ENCODE results near the gene DEPDC4.

The DEPDC4 gene

DNA sequence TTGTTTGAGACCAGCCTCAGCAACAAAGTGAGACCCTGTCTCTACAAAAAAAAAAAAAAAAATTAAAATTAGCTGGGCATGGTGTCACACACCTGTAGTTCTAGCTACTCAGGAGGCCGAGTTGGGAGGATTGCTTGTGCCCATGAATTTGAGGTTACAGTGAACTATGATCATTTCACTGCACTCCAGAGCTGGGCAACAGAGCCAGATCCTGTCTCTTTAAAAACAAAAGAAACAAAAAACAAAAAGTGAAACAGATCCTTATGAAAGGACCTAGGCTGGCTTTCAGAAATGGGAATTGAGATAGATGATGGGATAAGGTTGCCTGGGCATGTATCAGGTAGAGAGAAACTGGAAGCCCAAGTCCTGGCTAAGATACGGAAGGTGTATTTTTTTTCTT, 52.4 kb downstream of the DEPDC4 start:
- DNase-seq (no peak), ATAC-seq (replicated peaks) (no peak)
- H3K9me3 Mint-ChIP-seq, result no peaks in the 10 kb centered on the region
- no peaks in the 10 kb centered on the region for H3K27me3 Mint-ChIP-seq
- no peak overlapping the region for H3K27ac Mint-ChIP-seq
- H3K4me3 Mint-ChIP-seq, result no peak overlapping the region
- peaks cover 3 to 9% of the 10 kb centered on the region in 2 donors for H3K4me1 Mint-ChIP-seq
- H3K36me3 Mint-ChIP-seq, result peaks cover 12 to 27% of the 10 kb centered on the region in 2 donors

DNA sequence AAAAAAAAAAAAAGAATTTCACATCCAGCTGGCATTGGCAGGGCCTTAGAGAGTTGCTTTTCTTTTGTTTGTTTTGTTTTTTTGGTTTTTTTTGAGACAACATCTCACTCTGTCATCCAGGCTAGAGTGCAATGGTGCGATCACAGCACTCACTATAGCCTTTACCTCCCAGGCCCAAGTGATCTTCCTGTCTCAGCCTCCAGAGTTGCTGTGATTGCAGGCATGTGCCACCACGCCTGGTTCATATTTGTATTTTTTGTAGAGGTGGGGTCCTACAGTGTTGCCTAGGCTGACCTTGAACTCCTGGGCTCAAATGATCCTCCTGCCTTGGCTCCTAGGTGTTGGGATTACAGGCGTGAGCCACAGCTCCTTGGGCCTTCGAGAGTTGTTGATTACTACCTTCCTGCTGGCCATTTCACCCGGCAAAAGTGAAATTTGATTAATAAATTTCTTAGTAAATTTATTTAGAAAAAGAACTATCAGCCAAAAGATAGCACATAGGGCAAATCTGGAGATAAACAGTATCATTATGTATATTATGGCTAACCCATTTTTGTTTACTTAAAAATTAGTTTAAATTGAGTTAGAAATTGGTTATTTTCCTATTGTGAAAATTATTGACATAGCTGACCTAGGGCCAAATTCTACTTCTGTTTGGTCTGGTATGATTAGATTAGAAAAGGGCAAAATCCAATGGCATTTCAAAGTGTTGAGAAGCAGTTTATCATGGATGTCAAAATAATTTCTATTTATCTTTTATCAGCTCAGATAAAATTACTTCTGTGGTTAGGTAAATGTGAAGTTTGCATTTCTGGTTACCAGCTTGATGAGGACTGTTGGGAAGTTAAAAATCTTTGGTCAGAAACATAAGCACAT, 53.6 kb downstream of the DEPDC4 start:
- DNase-seq (no peak), ATAC-seq (replicated peaks) (no peak)
- H3K4me3 Mint-ChIP-seq, result no peak overlapping the region
- peaks cover 3 to 9% of the 10 kb centered on the region in 2 donors for H3K4me1 Mint-ChIP-seq
- H3K9me3 Mint-ChIP-seq, result no peaks in the 10 kb centered on the region
- no peaks in the 10 kb centered on the region for H3K27me3 Mint-ChIP-seq
- no peak overlapping the region for H3K27ac Mint-ChIP-seq
- peaks cover 14 to 35% of the 10 kb centered on the region in 2 donors for H3K36me3 Mint-ChIP-seq

GRCh38 chr12:100211698-100212097, 55.2 kb downstream of the DEPDC4 start:
- H3K27ac Mint-ChIP-seq, result no peak overlapping the region
- no peaks in the 10 kb centered on the region for H3K9me3 Mint-ChIP-seq
- H3K4me3 Mint-ChIP-seq, result no peak overlapping the region
- DNase-seq (no peak), ATAC-seq (replicated peaks) (no peak)
- H3K36me3 Mint-ChIP-seq, result peaks cover 11 to 30% of the 10 kb centered on the region in 2 donors
- H3K4me1 Mint-ChIP-seq, result peaks cover 3 to 9% of the 10 kb centered on the region in 2 donors
- no peaks in the 10 kb centered on the region for H3K27me3 Mint-ChIP-seq

DNA sequence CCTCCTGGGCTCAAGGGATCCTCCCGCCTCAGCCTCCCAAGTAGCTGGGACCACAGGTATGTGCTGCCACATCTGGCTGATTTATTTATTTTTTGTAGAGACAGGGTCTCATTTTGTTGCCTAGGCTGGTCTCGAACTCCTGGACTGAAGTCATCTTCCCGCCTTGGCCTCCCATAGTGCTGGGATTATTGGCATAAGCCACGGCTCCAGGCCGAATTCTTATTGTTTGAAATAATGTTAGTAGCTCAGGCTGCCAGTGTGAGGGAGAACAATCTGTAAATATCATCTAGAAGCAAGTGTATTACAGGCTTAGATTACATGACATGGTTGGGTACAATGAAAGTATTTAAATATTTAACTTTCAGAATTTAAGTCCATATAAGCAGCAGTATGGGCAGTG, 58.0 kb downstream of the DEPDC4 start:
- peaks cover 5 to 21% of the 10 kb centered on the region in 2 donors for H3K36me3 Mint-ChIP-seq
- no peaks in the 10 kb centered on the region for H3K27me3 Mint-ChIP-seq
- ATAC-seq (replicated peaks), result no peak
- DNase-seq, result no peak
- no peak overlapping the region for H3K27ac Mint-ChIP-seq
- no peaks in the 10 kb centered on the region for H3K9me3 Mint-ChIP-seq
- H3K4me3 Mint-ChIP-seq, result no peak overlapping the region
- no peaks in the 10 kb centered on the region for H3K4me1 Mint-ChIP-seq

GRCh38 chr12:100207311-100207710, 59.6 kb downstream of the DEPDC4 start:
- H3K27me3 Mint-ChIP-seq, result no peaks in the 10 kb centered on the region
- H3K36me3 Mint-ChIP-seq, result peaks cover 5 to 20% of the 10 kb centered on the region in 2 donors
- no peak overlapping the region for H3K27ac Mint-ChIP-seq
- H3K4me3 Mint-ChIP-seq, result no peak overlapping the region
- ATAC-seq (replicated peaks) (no peak), DNase-seq (no peak)
- no peaks in the 10 kb centered on the region for H3K9me3 Mint-ChIP-seq
- peaks cover 0 to 4% of the 10 kb centered on the region in 2 donors for H3K4me1 Mint-ChIP-seq

- Mint-ChIP-seq H3K4me1 (peaks cover 10 to 32% of the 10 kb centered on the region in 2 donors), H3K27me3 (no peaks in the 10 kb centered on the region), H3K9me3 (no peaks in the 10 kb centered on the region), H3K27ac (peak overlapping the region; percentile 25), H3K36me3 (peaks cover 5 to 12% of the 10 kb centered on the region in 2 donors), H3K4me3 (peak overlapping the region; percentile 86 to 99)
- ATAC-seq (replicated peaks) (no peak), DNase-seq (no peak)
Measured at GRCh38 chr12:100201604-100202423, 65.1 kb downstream of the DEPDC4 start.

GRCh38 chr12:100200463-100201181, 66.3 kb downstream of the DEPDC4 start, which contains the start of gene ACTR6:
ACTR6 (plus strand) TSS chr12:100200815; CDS start chr12:100200852, 37 bp downstream.
- H3K4me1 Mint-ChIP-seq, result peaks cover 10 to 32% of the 10 kb centered on the region in 2 donors
- DNase-seq (peak; percentile 95), ATAC-seq (replicated peaks) (peak; percentile 92)
- no peaks in the 10 kb centered on the region for H3K9me3 Mint-ChIP-seq
- no peaks in the 10 kb centered on the region for H3K27me3 Mint-ChIP-seq
- H3K27ac Mint-ChIP-seq, result peak within 1 kb of the TSS; percentile 99
- H3K4me3 Mint-ChIP-seq, result peak within 1 kb of the TSS; percentile 86 to 99
- H3K36me3 Mint-ChIP-seq, result peaks cover 5 to 8% of the 10 kb centered on the region in 2 donors

GRCh38 chr12:100199347-100200149, 67.3 kb downstream of the DEPDC4 start:
- peaks cover 10 to 32% of the 10 kb centered on the region in 2 donors for H3K4me1 Mint-ChIP-seq
- peaks cover 5 to 15% of the 10 kb centered on the region in 2 donors for H3K36me3 Mint-ChIP-seq
- H3K4me3 Mint-ChIP-seq, result peak overlapping the region; percentile 86 to 99
- no peaks in the 10 kb centered on the region for H3K9me3 Mint-ChIP-seq
- peak overlapping the region; percentile 99 for H3K27ac Mint-ChIP-seq
- H3K27me3 Mint-ChIP-seq, result no peaks in the 10 kb centered on the region
- DNase-seq, result peak; percentile 78
- ATAC-seq (replicated peaks), result peak; percentile 85

DNA sequence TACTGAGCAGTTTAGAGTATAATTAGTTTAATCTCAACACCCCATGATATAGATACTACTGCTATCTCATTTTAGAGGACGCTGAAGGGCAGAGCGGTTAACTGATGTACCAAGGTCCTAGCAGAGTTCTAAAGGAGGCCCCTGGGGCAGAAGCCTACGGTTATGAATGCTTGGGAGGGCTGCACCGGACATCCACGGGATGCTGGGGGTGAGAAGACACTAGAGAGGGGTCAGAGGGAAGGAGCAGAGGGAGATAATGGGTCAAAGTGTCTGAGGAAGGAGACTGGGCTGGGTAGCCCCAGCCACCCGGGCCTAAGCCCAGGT, 67.9 kb downstream of the DEPDC4 start:
- no peaks in the 10 kb centered on the region for H3K27me3 Mint-ChIP-seq

GRCh38 chr12:100197486-100197885, 69.4 kb downstream of the DEPDC4 start:
- Mint-ChIP-seq H3K9me3 (no peaks in the 10 kb centered on the region), H3K36me3 (peaks cover 10 to 24% of the 10 kb centered on the region in 2 donors), H3K4me1 (peaks cover 12 to 30% of the 10 kb centered on the region in 2 donors), H3K27ac (no peak overlapping the region), H3K4me3 (no peak overlapping the region), H3K27me3 (no peaks in the 10 kb centered on the region)
- ATAC-seq (replicated peaks), result no peak
- DNase-seq, result no peak

More for the DNA sequence above, 67.9 kb downstream of the DEPDC4 start:
- ATAC-seq (replicated peaks) (no peak), DNase-seq (no peak)
- peaks cover 8 to 18% of the 10 kb centered on the region in 2 donors for H3K36me3 Mint-ChIP-seq
- H3K9me3 Mint-ChIP-seq, result no peaks in the 10 kb centered on the region
- H3K4me3 Mint-ChIP-seq, result peak overlapping the region; percentile 86 to 99
- peaks cover 10 to 32% of the 10 kb centered on the region in 2 donors for H3K4me1 Mint-ChIP-seq
- peak overlapping the region; percentile 99 for H3K27ac Mint-ChIP-seq

- peaks cover 0 to 1% of the 10 kb centered on the region in 2 donors for H3K9me3 Mint-ChIP-seq
- H3K4me1 Mint-ChIP-seq, result peaks cover 5 to 8% of the 10 kb centered on the region in 2 donors
- peaks cover 42 to 53% of the 10 kb centered on the region in 2 donors for H3K36me3 Mint-ChIP-seq
- no peak overlapping the region for H3K4me3 Mint-ChIP-seq
- no peak overlapping the region for H3K27ac Mint-ChIP-seq
- ATAC-seq (replicated peaks) (no peak), DNase-seq (no peak)
- H3K27me3 Mint-ChIP-seq, result no peaks in the 10 kb centered on the region
Measured at GRCh38 chr12:100193085-100193484, 73.8 kb downstream of the DEPDC4 start.

Data from stimulated activated naive B cell treated with anti-CD40 and anti-IgM and Interleukin-4, amounts not matched to agents 10 μg/mL and 1 μg/mL and 100 μg/mL, for 72 hours (primary cell).